A549 (cell line): ENCODE results near the gene RUSC1. TPM values are rescaled to one million over a fixed set of nuclear protein-coding genes. Genes with fewer than 3 reads are reported as not detected.

Experiments
- ATAC-seq, 2 experiments: fragments of 200-7000 bp in 1 of 2; fragments of >200 bp in 1 of 2; cut with Nextera tagmentation in 1 of 2; cut with Tn5 transposase in 1 of 2; 3 replicates each; pipeline versions ENCODE4 v1.8.0 to v1.9.1; 2018 to 2020; ENCODE audit warnings: mild to moderate bottlenecking in 1 of 2, moderate library complexity in 1 of 2
- CTCF ChIA-PET: fragments of 300-600 bp; sonication (Branson Sonifier 250); formaldehyde crosslinking; extraction: SDS; loops from one replicate; lab custom pipeline; 2021; ENCODE audit warnings: antibody characterized with exemption, inconsistent platforms; lab: Yijun Ruan, JAX
- POLR2A ChIA-PET: fragments of 350-600 bp; formaldehyde crosslinking; extraction: SDS; loops from one replicate; lab custom pipeline; 2021; ENCODE audit warnings: antibody characterized with exemption, inconsistent platforms; lab: Yijun Ruan, JAX
- DNase-seq, 2 experiments: peaks; one replicate each; pipeline versions ENCODE4 v3.0.0 to v3.0.0-alpha.2; 2011 to 2016; ENCODE audit warnings: low read depth in 1 of 2, low spot score in 1 of 2
- FAIRE-seq: peaks from 2 replicates; lab custom pipeline; 2011; peaks lifted over from hg19 to GRCh38; lab: Jason Lieb, UNC
- H3K27ac ChIP-seq, 2 experiments: fragments of >200 bp; sonication (Bioruptor Twin); formaldehyde crosslinking; 3 replicates each; pipeline ENCODE4 v1.5.1; 2016 to 2017
- H3K4me1 ChIP-seq: fragments of >200 bp; sonication (Bioruptor Twin); formaldehyde crosslinking; 3 replicates; pipeline ENCODE4 v1.6.1; 2016
- H3K4me2 ChIP-seq: fragments of >200 bp; sonication (Bioruptor Twin); formaldehyde crosslinking; 3 replicates; pipeline ENCODE4 v1.6.1; 2016
- H3K4me3 ChIP-seq: fragments of >200 bp; sonication (Bioruptor Twin); formaldehyde crosslinking; 3 replicates; pipeline ENCODE4 v1.5.1; 2016
- H3K9me3 ChIP-seq: fragments of >200 bp; sonication (Bioruptor Twin); formaldehyde crosslinking; 3 replicates; pipeline ENCODE4 v1.6.1; 2016
- BHLHE40 ChIP-seq: IDR thresholded peaks from 2 replicates; pipeline ENCODE4 v1.6.1; 2012; ENCODE audit warnings: low read depth, low read length, inconsistent platforms
- CBX2 ChIP-seq: fragments of 200-600 bp; sonication (generic); IDR thresholded peaks from 2 replicates; pipeline ENCODE4 v1.6.1; 2016; ENCODE audit warnings: low read depth, mild to moderate bottlenecking, borderline replicate concordance
- CHD2 ChIP-seq: fragments of 150-350 bp; IDR thresholded peaks from 2 replicates; pipeline ENCODE4 v1.6.1; 2014; ENCODE audit warnings: low read length; ENCODE audit not compliant: partially characterized antibody
- EP300 ChIP-seq, 2 experiments: fragments of >200 bp; sonication (Bioruptor Twin); formaldehyde crosslinking; IDR thresholded peaks; 2 replicates in 1 of 2; 3 replicates in 1 of 2; pipeline ENCODE4 v1.6.1; 2016 to 2017
- ESRRA ChIP-seq: fragments of 150-350 bp; IDR thresholded peaks from 2 replicates; pipeline ENCODE4 v1.6.1; 2014; ENCODE audit warnings: mild to moderate bottlenecking, low read length, borderline replicate concordance
- FOSB ChIP-seq: fragments of 250-450 bp; sonication (Bioruptor Pico); IDR thresholded peaks from 2 replicates; pipeline ENCODE4 v1.5.0; 2020; ENCODE audit warnings: mild to moderate bottlenecking, moderate library complexity
- FOSL2 ChIP-seq, 2 experiments: fragments of 450-650 bp in 1 of 2; fragments of >200 bp in 1 of 2; sonication (Bioruptor Twin) in 1 of 2; formaldehyde crosslinking; IDR thresholded peaks; 2 replicates each; pipeline versions ENCODE4 v1.5.0 to v1.6.1; 2016 to 2020; ENCODE audit warnings: mild to moderate bottlenecking in 1 of 2, moderate library complexity in 1 of 2
- GATA3 ChIP-seq: IDR thresholded peaks from 2 replicates; pipeline ENCODE4 v1.6.1; 2012; ENCODE audit warnings: borderline replicate concordance
- HOXA7 ChIP-seq: fragments of 250-450 bp; sonication (Bioruptor Pico); IDR thresholded peaks from 2 replicates; pipeline ENCODE4 v1.5.0; 2020; ENCODE audit warnings: mild to moderate bottlenecking, moderate library complexity
- HOXB5 ChIP-seq: fragments of 250-450 bp; sonication (Bioruptor Pico); IDR thresholded peaks from 2 replicates; pipeline ENCODE4 v1.5.0; 2020; ENCODE audit warnings: mild to moderate bottlenecking, moderate library complexity
- JUNB ChIP-seq: fragments of >200 bp; sonication (Bioruptor Twin); formaldehyde crosslinking; IDR thresholded peaks from 2 replicates; pipeline ENCODE4 v1.6.1; 2016
- KDM1A ChIP-seq: fragments of 200-600 bp; sonication (generic); IDR thresholded peaks from 2 replicates; pipeline ENCODE4 v1.6.1; 2016; ENCODE audit warnings: low read depth, mild to moderate bottlenecking
- KDM5A ChIP-seq: fragments of 200-600 bp; sonication (generic); IDR thresholded peaks from 2 replicates; pipeline ENCODE4 v1.6.1; 2016; ENCODE audit warnings: antibody characterized with exemption, mild to moderate bottlenecking
- MAZ ChIP-seq: fragments of 150-350 bp; IDR thresholded peaks from 2 replicates; pipeline ENCODE4 v1.6.1; 2014; ENCODE audit warnings: antibody characterized with exemption, low read depth, low read length, borderline replicate concordance
- MYC ChIP-seq: IDR thresholded peaks from 2 replicates; pipeline ENCODE4 v1.6.1; 2012; ENCODE audit warnings: mild to moderate bottlenecking, inconsistent platforms, low read length, improper control_type of control experiment, borderline replicate concordance
- NR3C1 ChIP-seq: fragments of >200 bp; sonication (Bioruptor Twin); formaldehyde crosslinking; IDR thresholded peaks from 3 replicates; pipeline ENCODE4 v1.6.1; 2017
- RCOR1 ChIP-seq: fragments of 150-350 bp; IDR thresholded peaks from 2 replicates; pipeline ENCODE4 v1.6.1; 2014; ENCODE audit warnings: antibody characterized with exemption, low read length, low read depth
- RNF2 ChIP-seq: fragments of 200-600 bp; sonication (generic); IDR thresholded peaks from 2 replicates; pipeline ENCODE4 v1.6.1; 2016; ENCODE audit warnings: low read depth, mild to moderate bottlenecking, antibody characterized with exemption, moderate library complexity, borderline replicate concordance
- SMC3 ChIP-seq: fragments of >200 bp; sonication (Bioruptor Twin); formaldehyde crosslinking; IDR thresholded peaks from 3 replicates; pipeline ENCODE4 v1.6.1; 2018; ENCODE audit warnings: inconsistent platforms
- SREBF2 ChIP-seq: fragments of 450-650 bp; IDR thresholded peaks from 2 replicates; pipeline ENCODE4 v1.6.1; 2014; ENCODE audit warnings: mild to moderate bottlenecking, moderate library complexity
- ZNF302 ChIP-seq: fragments of 250-450 bp; sonication (Bioruptor Pico); IDR thresholded peaks from 2 replicates; pipeline ENCODE4 v1.9.0; 2021; ENCODE audit warnings: inconsistent platforms, mild to moderate bottlenecking, moderate library complexity
- ZSCAN20 ChIP-seq: fragments of 250-450 bp; sonication (Bioruptor Pico); IDR thresholded peaks from 2 replicates; pipeline ENCODE4 v1.8.0; 2022; ENCODE audit warnings: mild to moderate bottlenecking, moderate library complexity
- WGBS: methylation state at CpG from one replicate; pipeline ENCODE4 v1.1.6; 2017; ENCODE audit errors: missing lambda C conversion rate; 5-methylcytosine and 5-hydroxymethylcytosine counted together
- polyA plus RNA-seq, 4 experiments: library from polyadenylated mRNA; depleted of rRNA in 3 of 4; stranded (reverse); fragments of >200 nt; fragmentation: RNase III in 1 of 4; extraction: RNeasy Plus Mini Kit Qiagen cat#74134 plus additional on column Dnase treatment in 1 of 4; gene quantifications; 2 replicates in 3 of 4; 3 replicates in 1 of 4; pipeline ENCODE4 v1.2.3, GENCODE V29; 2011 to 2017
- TF ChIP-seq, protein P1 (sequence below): IDR thresholded peaks from 2 replicates; pipeline ENCODE4 v1.6.1; 2012; ENCODE audit warnings: low read depth, borderline replicate concordance
- TF ChIP-seq, protein P2 (sequence below): fragments of 450-650 bp; IDR thresholded peaks from 2 replicates; pipeline ENCODE4 v1.6.1; 2014; ENCODE audit warnings: antibody characterized with exemption
- TF ChIP-seq, protein P3 (sequence below): fragments of 150-350 bp; IDR thresholded peaks from 2 replicates; pipeline ENCODE4 v1.6.1; 2014; ENCODE audit warnings: low read depth, mild to moderate bottlenecking, low read length
- TF ChIP-seq, protein P4 (sequence below): fragments of >200 bp; sonication (Bioruptor Twin); formaldehyde crosslinking; IDR thresholded peaks from 3 replicates; pipeline ENCODE4 v1.5.1; 2016
- TF ChIP-seq, protein P5 (sequence below): fragments of 250-450 bp; sonication (Bioruptor Pico); IDR thresholded peaks from 2 replicates; pipeline ENCODE4 v1.5.0; 2021; ENCODE audit warnings: mild to moderate bottlenecking, moderate library complexity, borderline replicate concordance
- TF ChIP-seq, protein P6 (sequence below): fragments of >200 bp; sonication (Bioruptor Twin); formaldehyde crosslinking; IDR thresholded peaks from 3 replicates; pipeline ENCODE4 v1.6.1; 2016

Gene RUSC1
- polyA plus RNA-seq, 2 of the 4 experiments (the other 2 are of a cell fraction) = 27.8 to 32.2 TPM

DNA sequence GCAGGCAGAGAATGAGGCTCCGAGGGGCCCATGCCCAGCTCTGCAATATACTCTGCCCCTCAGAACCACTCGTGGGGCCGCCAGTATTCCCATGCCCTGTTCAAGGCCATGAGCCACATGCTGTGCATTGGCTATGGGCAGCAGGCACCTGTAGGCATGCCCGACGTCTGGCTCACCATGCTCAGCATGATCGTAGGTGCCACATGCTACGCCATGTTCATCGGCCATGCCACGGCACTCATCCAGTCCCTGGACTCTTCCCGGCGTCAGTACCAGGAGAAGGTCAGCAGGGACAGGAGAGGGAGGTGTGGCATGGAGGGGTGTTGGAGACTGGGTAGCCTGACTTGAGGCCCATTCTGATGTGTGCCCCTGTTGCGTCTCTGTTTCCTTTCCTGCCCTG lies 36.2 kb upstream of the RUSC1 start:
- Histone ChIP-seq H3K4me2 (no peak overlapping the region), H3K27ac (no peak overlapping the region), H3K9me3 (no peaks in the 10 kb centered on the region), H3K4me3 (no peak overlapping the region), H3K4me1 (no peaks in the 10 kb centered on the region)
- DNase-seq = no peak
- TF ChIP-seq GATA3 (no peak), ZSCAN20 (CRISPR knock-in tag) (no peak), FOSB (CRISPR knock-in tag) (no peak), KDM5A (no peak), CBX2 (no peak), SMC3 (no peak), RCOR1 (no peak), MYC (no peak), ESRRA (no peak), EP300 (IDR thresholded peaks at IDR 0.05) (no peak), FOSL2 (IDR thresholded peaks at IDR 0.05) (no peak), FOSL2 (CRISPR knock-in tag; IDR thresholded peaks at IDR 0.05) (no peak), NR3C1 (no peak), BHLHE40 (no peak), MAZ (no peak)
- TF ChIP-seq, protein P1, sequence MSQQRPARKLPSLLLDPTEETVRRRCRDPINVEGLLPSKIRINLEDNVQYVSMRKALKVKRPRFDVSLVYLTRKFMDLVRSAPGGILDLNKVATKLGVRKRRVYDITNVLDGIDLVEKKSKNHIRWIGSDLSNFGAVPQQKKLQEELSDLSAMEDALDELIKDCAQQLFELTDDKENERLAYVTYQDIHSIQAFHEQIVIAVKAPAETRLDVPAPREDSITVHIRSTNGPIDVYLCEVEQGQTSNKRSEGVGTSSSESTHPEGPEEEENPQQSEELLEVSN = no peak
- TF ChIP-seq, protein P2, sequence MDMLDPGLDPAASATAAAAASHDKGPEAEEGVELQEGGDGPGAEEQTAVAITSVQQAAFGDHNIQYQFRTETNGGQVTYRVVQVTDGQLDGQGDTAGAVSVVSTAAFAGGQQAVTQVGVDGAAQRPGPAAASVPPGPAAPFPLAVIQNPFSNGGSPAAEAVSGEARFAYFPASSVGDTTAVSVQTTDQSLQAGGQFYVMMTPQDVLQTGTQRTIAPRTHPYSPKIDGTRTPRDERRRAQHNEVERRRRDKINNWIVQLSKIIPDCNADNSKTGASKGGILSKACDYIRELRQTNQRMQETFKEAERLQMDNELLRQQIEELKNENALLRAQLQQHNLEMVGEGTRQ = no peak
- TF ChIP-seq, protein P3, sequence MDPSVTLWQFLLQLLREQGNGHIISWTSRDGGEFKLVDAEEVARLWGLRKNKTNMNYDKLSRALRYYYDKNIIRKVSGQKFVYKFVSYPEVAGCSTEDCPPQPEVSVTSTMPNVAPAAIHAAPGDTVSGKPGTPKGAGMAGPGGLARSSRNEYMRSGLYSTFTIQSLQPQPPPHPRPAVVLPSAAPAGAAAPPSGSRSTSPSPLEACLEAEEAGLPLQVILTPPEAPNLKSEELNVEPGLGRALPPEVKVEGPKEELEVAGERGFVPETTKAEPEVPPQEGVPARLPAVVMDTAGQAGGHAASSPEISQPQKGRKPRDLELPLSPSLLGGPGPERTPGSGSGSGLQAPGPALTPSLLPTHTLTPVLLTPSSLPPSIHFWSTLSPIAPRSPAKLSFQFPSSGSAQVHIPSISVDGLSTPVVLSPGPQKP = no peak
- TF ChIP-seq, protein P4, sequence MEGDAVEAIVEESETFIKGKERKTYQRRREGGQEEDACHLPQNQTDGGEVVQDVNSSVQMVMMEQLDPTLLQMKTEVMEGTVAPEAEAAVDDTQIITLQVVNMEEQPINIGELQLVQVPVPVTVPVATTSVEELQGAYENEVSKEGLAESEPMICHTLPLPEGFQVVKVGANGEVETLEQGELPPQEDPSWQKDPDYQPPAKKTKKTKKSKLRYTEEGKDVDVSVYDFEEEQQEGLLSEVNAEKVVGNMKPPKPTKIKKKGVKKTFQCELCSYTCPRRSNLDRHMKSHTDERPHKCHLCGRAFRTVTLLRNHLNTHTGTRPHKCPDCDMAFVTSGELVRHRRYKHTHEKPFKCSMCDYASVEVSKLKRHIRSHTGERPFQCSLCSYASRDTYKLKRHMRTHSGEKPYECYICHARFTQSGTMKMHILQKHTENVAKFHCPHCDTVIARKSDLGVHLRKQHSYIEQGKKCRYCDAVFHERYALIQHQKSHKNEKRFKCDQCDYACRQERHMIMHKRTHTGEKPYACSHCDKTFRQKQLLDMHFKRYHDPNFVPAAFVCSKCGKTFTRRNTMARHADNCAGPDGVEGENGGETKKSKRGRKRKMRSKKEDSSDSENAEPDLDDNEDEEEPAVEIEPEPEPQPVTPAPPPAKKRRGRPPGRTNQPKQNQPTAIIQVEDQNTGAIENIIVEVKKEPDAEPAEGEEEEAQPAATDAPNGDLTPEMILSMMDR = no peak
- 92% methylated on average over 12 of the region's 12 CpGs for WGBS
- CTCF ChIA-PET = interaction anchor here (3.3 to 4.0 kb wide), 2 partner anchors 34 to 39 kb away, joined by 11 to 18 read pairs; no protein-coding TSS in a partner anchor
- FAIRE-seq = no peak
- POLR2A ChIA-PET = no interaction called here
- ATAC-seq = no peak

DNA sequence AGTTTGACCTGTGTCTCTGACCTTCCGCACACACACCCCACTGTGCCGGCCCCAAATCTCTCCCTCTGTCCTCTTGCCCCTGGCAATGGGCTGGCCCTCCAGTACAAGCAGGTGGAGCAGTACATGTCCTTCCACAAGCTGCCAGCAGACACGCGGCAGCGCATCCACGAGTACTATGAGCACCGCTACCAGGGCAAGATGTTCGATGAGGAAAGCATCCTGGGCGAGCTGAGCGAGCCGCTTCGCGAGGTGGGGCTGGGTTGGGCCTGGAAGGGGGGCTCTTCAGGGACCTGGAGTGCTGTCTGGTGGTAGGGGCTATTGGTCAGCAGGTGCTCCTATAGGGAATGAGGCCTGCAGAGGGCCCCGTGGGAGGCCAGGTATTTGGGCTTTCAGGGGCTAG lies 35.6 kb upstream of the RUSC1 start:
- FAIRE-seq (no peak), ATAC-seq (no peak), DNase-seq (no peak)
- Histone ChIP-seq H3K9me3 (no peaks in the 10 kb centered on the region), H3K4me2 (no peak overlapping the region)
- CTCF ChIA-PET = interaction anchor here (1.0 to 4.0 kb wide), 4 partner anchors 10 to 39 kb away, joined by 3 to 18 read pairs (median 7); no protein-coding TSS in a partner anchor
- TF ChIP-seq JUNB = no peak
- no peak for TF ChIP-seq CHD2
- TF ChIP-seq, protein P5, sequence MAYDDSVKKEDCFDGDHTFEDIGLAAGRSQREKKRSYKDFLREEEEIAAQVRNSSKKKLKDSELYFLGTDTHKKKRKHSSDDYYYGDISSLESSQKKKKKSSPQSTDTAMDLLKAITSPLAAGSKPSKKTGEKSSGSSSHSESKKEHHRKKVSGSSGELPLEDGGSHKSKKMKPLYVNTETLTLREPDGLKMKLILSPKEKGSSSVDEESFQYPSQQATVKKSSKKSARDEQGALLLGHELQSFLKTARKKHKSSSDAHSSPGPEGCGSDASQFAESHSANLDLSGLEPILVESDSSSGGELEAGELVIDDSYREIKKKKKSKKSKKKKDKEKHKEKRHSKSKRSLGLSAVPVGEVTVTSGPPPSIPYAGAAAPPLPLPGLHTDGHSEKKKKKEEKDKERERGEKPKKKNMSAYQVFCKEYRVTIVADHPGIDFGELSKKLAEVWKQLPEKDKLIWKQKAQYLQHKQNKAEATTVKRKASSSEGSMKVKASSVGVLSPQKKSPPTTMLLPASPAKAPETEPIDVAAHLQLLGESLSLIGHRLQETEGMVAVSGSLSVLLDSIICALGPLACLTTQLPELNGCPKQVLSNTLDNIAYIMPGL (CRISPR knock-in tag) = no peak
- no peak for TF ChIP-seq FOSB (CRISPR knock-in tag)
- TF ChIP-seq SREBF2 = no peak
- TF ChIP-seq RNF2 = no peak
- TF ChIP-seq, protein P6, sequence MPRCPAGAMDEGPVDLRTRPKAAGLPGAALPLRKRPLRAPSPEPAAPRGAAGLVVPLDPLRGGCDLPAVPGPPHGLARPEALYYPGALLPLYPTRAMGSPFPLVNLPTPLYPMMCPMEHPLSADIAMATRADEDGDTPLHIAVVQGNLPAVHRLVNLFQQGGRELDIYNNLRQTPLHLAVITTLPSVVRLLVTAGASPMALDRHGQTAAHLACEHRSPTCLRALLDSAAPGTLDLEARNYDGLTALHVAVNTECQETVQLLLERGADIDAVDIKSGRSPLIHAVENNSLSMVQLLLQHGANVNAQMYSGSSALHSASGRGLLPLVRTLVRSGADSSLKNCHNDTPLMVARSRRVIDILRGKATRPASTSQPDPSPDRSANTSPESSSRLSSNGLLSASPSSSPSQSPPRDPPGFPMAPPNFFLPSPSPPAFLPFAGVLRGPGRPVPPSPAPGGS = no peak
- TF ChIP-seq HOXA7 (CRISPR knock-in tag) = no peak
- no peak for TF ChIP-seq KDM1A
- TF ChIP-seq ZNF302 (CRISPR knock-in tag) = no peak
- TF ChIP-seq NR3C1 = no peak
- no peak for TF ChIP-seq HOXB5 (CRISPR knock-in tag)
- TF ChIP-seq, all 56 proteins: peak for 0
- no peak overlapping the region for H3K4me3 ChIP-seq
- H3K4me1 ChIP-seq = no peaks in the 10 kb centered on the region
- H3K27ac ChIP-seq = no peak overlapping the region
- POLR2A ChIA-PET = no interaction called here
- 91% methylated on average over 14 of the region's 14 CpGs for WGBS
